GM21825 (cell line): ENCODE results near the gene CNOT2.

Experiments
- ATAC-seq: cut with Tn5 transposase; IDR thresholded peaks from one replicate; pipeline ENCODE4 v1.9.1; 2021; ENCODE audit warnings: mild to moderate bottlenecking, moderate library complexity; ENCODE audit not compliant: unreplicated experiment

Gene CNOT2

GRCh38 chr12:70251226-70251625, 8.0 kb downstream of the CNOT2 start:
- no peak for ATAC-seq

GRCh38 chr12:70251661-70252060, 8.4 kb downstream of the CNOT2 start:
- no peak for ATAC-seq

- no peak for ATAC-seq
Observed at GRCh38 chr12:70252832-70253231, 9.6 kb downstream of the CNOT2 start.

- no peak for ATAC-seq
Observed at GRCh38 chr12:70254225-70254624, 11.0 kb downstream of the CNOT2 start.

- ATAC-seq, result no peak
Observed at GRCh38 chr12:70254846-70255245, 11.6 kb downstream of the CNOT2 start.

GRCh38 chr12:70255311-70255710, 12.1 kb downstream of the CNOT2 start:
- ATAC-seq, result no peak

- ATAC-seq, result no peak
Observed at GRCh38 chr12:70258605-70259403, 15.6 kb downstream of the CNOT2 start.

DNA sequence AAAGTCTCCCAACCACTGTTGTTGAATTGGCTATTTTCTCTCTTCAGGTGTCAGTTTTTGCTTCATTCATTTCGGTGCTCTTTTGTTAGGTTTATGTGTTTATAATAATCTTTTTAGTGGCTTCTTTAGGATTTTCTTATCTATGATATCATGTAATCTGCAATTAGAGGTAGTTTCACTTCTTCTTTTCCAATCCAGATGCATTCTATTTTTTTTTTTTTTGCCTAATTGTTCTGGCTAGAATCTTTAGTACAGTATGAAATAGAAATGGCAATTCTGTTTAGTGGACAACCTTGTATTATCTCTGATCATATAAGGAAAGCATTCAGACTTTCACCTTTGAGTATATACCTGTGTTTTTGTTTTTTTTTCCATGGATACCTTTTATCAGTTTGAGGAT, 17.4 kb downstream of the CNOT2 start:
- no peak for ATAC-seq

DNA sequence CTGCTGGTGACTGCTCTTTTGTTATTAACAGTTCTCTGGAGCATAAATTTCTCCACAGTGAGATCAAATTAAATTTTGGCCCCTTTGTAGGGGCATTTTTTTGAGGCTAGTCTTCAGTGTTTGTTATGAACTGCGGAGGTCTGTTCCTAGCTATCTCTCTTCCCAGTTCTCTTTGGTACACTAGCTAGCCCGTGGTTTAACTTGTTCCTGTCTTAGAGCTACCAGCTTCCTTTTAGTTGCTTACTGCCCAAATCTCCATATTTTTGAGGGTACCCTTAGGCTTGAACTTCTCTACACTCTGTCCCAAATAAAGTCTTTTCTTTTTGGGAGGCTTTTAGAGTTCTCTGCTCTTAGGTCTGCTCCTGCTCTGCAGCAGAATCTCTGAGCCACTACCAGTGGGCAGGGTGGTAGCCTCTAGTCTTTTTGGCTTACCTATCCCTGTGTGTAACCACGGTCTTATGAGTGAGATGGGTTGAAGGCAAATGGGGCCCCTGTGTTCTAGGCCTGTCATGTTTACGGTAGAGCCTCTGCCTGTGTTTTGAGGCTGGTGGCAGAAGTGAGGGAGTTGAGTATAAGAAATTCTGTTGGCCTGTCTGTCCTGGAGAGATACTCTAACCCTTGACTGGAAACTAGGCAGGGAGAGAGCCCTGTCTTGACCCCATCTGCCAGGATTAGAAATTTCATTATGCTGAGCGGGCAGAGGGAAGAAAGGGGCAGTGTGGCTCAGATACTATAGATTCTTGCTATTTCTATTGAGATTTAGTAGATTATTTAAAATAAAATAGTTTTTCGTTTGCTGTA, 21.0 kb downstream of the CNOT2 start:
- ATAC-seq, result no peak

- no peak for ATAC-seq
Observed at GRCh38 chr12:70265132-70265531, 21.9 kb downstream of the CNOT2 start.

- no peak for ATAC-seq
Observed at GRCh38 chr12:70267550-70267949, 24.3 kb downstream of the CNOT2 start.

DNA sequence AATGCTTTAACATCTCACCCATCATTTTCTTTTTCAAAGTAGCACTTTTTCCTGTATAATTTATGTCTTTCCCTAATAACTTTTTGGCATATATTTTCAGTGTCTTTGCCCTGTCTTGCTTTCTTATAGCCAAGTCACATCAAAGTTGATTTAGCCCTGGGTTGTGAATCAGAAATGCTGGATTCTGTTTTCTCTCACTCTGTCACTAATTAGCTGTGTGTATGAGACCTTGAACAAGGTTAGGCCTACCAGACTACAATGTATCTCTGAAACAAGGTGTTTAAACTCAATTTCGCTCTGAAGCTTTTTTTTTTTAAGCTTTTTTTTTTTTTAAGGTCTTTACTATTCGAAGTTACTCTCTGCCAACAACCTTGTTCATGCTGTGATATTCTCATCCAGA, 25.7 kb downstream of the CNOT2 start:
- no peak for ATAC-seq

DNA sequence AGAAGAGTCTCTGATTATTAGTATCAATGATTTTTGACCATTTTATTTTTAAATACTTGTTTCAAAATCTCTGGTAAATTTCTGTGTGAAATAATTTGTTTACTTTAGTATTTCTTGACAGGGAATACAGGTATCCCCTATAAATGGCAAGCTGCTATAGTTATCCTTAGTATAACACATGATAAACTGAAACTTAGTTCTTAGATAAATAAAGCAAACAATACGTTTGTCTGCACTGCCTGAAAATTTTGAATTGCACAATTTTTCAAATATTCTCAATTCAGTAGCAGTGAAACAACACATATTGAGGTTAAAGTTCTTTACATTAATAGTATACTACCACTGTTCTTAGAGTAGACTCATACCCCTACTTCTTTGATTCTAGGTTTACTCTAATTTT, 26.9 kb downstream of the CNOT2 start:
- no peak for ATAC-seq

DNA sequence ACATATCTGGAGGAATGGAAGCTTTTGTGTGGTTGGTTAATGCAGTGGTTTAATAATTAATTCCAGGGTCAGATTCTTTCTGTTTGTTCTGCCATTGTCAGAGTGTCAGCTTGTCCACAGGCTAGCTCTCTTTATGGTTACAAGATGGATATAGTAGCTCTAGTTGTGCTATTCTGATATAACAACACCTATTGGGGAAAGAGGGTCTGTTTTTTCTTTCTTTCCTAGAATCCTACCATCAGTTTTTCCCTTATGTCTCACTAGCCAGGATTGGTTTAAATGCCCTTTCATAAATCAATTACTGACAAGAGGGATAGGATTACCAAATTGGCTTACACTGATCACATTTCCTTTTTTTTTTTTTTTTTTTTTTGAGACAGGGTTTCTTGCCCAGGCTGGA, 27.8 kb downstream of the CNOT2 start:
- ATAC-seq, result no peak

DNA sequence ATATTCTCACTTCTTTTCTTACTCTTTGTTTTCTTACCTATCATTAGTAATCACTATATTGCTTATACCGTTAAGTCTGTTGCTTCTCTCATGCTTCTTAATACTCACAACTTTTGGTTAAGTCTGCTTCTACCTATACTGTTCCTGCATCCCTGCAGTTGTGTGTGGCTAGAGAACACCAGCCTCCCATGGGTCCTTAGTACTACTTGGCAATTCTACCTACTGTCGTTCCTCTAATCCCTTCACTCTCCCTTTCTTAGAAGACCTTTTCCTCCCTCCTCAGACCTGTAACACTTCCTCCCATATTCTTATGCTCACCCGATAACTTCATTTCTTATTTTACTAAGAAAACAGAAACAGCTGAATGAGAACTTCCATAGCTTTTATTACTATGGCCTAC, 29.3 kb downstream of the CNOT2 start:
- no peak for ATAC-seq

GRCh38 chr12:70275045-70275444, 31.8 kb downstream of the CNOT2 start:
- no peak for ATAC-seq

DNA sequence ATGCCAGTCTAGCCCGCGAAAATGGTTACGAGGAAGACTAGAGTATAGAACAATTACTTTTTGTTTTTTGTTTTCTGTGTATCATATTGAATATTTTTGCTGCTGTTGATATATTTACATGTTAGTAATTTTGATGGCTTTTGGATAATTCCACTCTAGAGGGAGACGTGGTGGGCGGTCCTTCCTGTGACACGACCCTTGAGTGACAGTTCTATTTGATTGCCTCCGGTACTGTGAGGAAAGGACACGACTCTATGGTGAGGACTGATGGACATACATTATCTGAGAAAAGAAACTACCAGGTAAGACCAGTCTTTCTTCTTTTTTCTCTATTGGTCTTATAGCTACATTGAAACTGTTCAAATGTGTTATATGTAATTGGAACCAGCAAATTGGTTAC, 34.7 kb downstream of the CNOT2 start:
- ATAC-seq, result no peak

DNA sequence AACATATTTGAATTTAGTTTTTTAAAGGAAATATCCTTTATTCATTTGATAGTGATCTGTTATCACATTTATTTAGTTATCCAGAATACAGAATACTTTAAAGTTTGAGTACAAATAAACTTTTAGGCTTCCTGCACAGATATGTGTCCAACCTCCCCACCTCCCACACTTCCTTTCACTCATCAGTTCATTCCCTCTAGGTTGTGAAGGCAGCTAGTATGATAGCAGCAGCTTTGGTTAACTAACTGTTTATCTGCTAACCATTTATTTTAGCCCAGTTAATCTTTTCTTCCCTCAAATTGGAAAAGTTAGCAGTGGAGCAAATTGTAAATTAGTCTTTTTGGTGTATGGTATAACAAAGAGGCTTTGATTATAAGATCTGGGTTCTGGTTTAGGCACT, 35.7 kb downstream of the CNOT2 start:
- no peak for ATAC-seq

- ATAC-seq, result no peak
Observed at GRCh38 chr12:70283232-70283631, 40.0 kb downstream of the CNOT2 start.

DNA sequence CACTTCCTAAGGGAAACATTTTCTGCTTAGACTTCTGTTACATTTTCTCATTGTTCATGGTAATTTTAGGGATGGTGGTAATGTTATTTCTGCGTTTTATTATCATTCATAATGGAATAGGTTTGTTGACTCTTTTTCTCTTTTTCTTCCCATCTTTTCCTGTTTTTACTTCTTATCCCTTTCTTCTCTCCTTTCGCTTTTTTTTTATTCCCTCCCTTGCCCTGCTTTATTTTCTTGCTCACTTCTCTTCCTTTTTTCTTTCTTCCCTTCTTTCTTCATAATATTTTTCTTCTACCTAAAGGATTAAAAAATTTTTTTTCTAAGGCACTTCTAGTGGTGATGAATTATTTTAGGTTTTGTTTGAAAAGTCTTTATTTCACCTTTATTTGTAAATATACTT, 45.6 kb downstream of the CNOT2 start:
- no peak for ATAC-seq

- no peak for ATAC-seq
Observed at GRCh38 chr12:70290116-70290515, 46.9 kb downstream of the CNOT2 start.

DNA sequence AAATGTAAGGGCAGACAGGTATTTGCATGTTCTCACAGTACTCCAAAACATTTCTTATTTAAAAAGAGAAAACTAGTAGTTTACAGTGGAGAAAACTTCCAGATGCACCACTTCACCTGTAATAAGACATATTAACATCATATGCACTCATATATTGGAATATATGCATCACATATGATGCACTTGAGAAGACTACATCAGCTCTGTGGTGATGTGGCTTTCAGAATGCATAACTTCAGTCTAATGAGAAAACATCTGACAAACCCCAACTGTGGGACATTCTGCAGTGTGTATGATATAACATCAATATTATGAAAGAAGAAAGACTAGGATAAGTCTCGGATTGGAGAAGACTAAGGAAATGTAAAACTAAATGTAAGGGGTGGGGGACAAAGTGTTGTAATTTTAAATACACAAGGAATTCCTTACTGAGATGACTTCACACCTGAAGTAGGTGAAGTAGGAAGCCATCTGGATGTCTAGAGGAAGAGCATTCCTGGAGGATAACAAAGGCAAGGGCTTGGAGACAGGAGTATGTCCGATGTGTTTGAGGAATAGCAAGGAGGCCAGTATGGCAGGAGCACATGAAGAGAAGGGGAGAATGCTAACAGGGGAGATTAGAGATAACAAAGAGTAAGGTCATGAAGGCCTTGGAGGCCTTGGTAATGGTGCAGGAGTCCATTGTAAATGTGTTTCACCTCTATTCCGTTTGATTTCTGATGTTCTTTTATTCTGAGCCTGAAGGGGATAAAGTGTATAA, 49.0 kb downstream of the CNOT2 start:
- ATAC-seq, result no peak
